Keratinocyte (primary cell): ENCODE results near the gene ZFX. TPM values are rescaled to one million over a fixed set of nuclear protein-coding genes. Genes with fewer than 3 reads are reported as not detected.

Experiments
- DNase-seq: peaks from one replicate; pipeline ENCODE4 v3.0.0-alpha.2; 2011; ENCODE audit warnings: low read depth, missing footprints, low spot score
- FAIRE-seq: peaks from 2 replicates; lab custom pipeline; 2011; peaks lifted over from hg19 to GRCh38; lab: Jason Lieb, UNC
- H2AFZ ChIP-seq: 2 replicates; pipeline ENCODE4 v1.6.0; 2012; ENCODE audit warnings: low read length, control low read depth, inconsistent platforms; ENCODE audit not compliant: control insufficient read depth
- H3K27ac ChIP-seq: 2 replicates; pipeline ENCODE4 v1.5.1; 2011; ENCODE audit warnings: low read length; ENCODE audit not compliant: control insufficient read depth, insufficient read depth
- H3K27me3 ChIP-seq: 3 replicates; pipeline ENCODE4 v1.6.0; 2011; ENCODE audit warnings: low read length; ENCODE audit not compliant: control insufficient read depth, insufficient read depth; ENCODE audit errors: extremely low read depth
- H3K36me3 ChIP-seq, 2 experiments: 2 replicates in 1 of 2; 3 replicates in 1 of 2; pipeline ENCODE4 v1.5.1; 2011; ENCODE audit warnings: low read length in 2 of 2, mild to moderate bottlenecking in 1 of 2; ENCODE audit not compliant: control insufficient read depth in 2 of 2, insufficient read depth in 2 of 2; ENCODE audit errors: extremely low read depth in 1 of 2
- H3K4me1 ChIP-seq: 3 replicates; pipeline ENCODE4 v1.5.1; 2011; ENCODE audit warnings: low read length; ENCODE audit not compliant: control insufficient read depth, insufficient read depth; ENCODE audit errors: extremely low read depth
- H3K4me2 ChIP-seq: 3 replicates; pipeline ENCODE4 v1.6.0; 2011; ENCODE audit warnings: low read depth, low read length; ENCODE audit not compliant: control insufficient read depth, insufficient read depth; ENCODE audit errors: extremely low read depth
- H3K4me3 ChIP-seq, 3 experiments: fragments of 200-600 bp in 1 of 3; sonication (generic) in 1 of 3; 2 replicates in 2 of 3; 3 replicates in 1 of 3; pipeline ENCODE4 v1.5.1; 2011 to 2016; ENCODE audit warnings: low read length in 3 of 3, mild to moderate bottlenecking in 3 of 3, control low read depth in 2 of 3, inconsistent platforms in 1 of 3, low read depth in 1 of 3, mixed read lengths in 1 of 3, mixed run types in 1 of 3, moderate library complexity in 1 of 3; ENCODE audit not compliant: control insufficient read depth in 2 of 3, insufficient read depth in 2 of 3; ENCODE audit errors: extremely low read depth in 1 of 3
- H3K79me2 ChIP-seq: 2 replicates; pipeline ENCODE4 v1.6.0; 2012; ENCODE audit warnings: low read length; ENCODE audit not compliant: control insufficient read depth, insufficient read depth
- H3K9ac ChIP-seq: 3 replicates; pipeline ENCODE4 v1.6.0; 2011; ENCODE audit warnings: low read length; ENCODE audit not compliant: control insufficient read depth, insufficient read depth; ENCODE audit errors: extremely low read depth
- H3K9me1 ChIP-seq: 3 replicates; pipeline ENCODE4 v1.6.0; 2011; ENCODE audit warnings: low read length; ENCODE audit not compliant: control insufficient read depth, insufficient read depth; ENCODE audit errors: extremely low read depth
- H3K9me3 ChIP-seq: 2 replicates; pipeline ENCODE4 v1.5.1; 2012; ENCODE audit warnings: low read depth, low read length; ENCODE audit not compliant: control insufficient read depth
- H4K20me1 ChIP-seq: 3 replicates; pipeline ENCODE4 v1.6.0; 2011; ENCODE audit warnings: low read length; ENCODE audit not compliant: control insufficient read depth, insufficient read depth; ENCODE audit errors: extremely low read depth
- EZH2 ChIP-seq: IDR thresholded peaks from one replicate; pipeline ENCODE4 v1.6.1; 2012; ENCODE audit warnings: inconsistent platforms, mild to moderate bottlenecking, low read length, moderate library complexity
- dilution Hi-C: fragments of 300-500 bp; cut with MboI; formaldehyde crosslinking; loops from one replicate; pipeline ENCODE4 v1.7.0; 2020; ENCODE audit warnings: low sequenced_read_pairs; ENCODE audit not compliant: extremely low pct_ligation_motif_present
- polyA plus RNA-seq, 5 experiments: library from polyadenylated mRNA; depleted of rRNA in 3 of 5; stranded (reverse) in 3 of 5; stranded (forward) in 1 of 5; unstranded in 1 of 5; fragments of >200 nt; gene quantifications; 1 replicate in 1 of 5; 2 replicates in 3 of 5; 3 replicates in 1 of 5; pipeline versions ENCODE4 v1.2.1 to v1.2.3, GENCODE V29; 2011 to 2012; ENCODE audit warnings: missing spikeins in 2 of 5, low read depth in 1 of 5, low replicate concordance in 1 of 5
- TF ChIP-seq, protein P1 (sequence below), 3 experiments: IDR thresholded peaks in 1 of 3; conservative IDR thresholded peaks in 1 of 3; optimal IDR thresholded peaks in 1 of 3; 2 replicates in 2 of 3; 3 replicates in 1 of 3; pipeline versions ENCODE3 to v1.5.1; 2011; ENCODE audit warnings: low read length in 3 of 3, mild to moderate bottlenecking in 3 of 3, moderate library complexity in 2 of 3, control low read depth in 1 of 3, inconsistent platforms in 1 of 3; ENCODE audit not compliant: insufficient read depth in 2 of 3; ENCODE audit errors: extremely low read depth in 1 of 3

Gene ZFX
- polyA plus RNA-seq, 1 donor (not counting 4 experiments of a cell fraction or from before 2014, with no cell fraction given): 24.3 TPM

DNA sequence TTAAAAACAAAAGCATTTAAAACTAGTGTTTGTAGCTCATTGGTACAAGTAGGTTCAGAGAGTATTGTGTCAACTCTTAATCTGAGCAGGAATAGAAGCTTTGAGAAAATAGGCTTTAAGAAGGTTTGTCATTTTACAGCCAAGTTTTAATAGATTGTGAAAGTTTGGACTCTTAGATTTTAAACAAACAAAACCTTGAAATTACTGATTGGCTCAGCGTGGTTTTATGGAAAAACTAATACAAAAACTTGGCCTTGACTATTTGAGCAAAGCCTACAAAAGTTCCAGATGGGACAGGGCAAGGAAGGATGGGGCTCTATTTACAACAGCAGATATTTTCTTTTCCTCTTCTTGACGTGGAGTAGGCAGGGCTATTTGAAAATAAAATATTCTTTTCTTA lies 16.5 kb downstream of the ZFX start:
- Histone ChIP-seq H3K9me1 (peaks cover 3% of the 10 kb centered on the region), H3K27me3 (no peaks in the 10 kb centered on the region), H3K4me1 (peaks cover 30% of the 10 kb centered on the region), H3K4me3 (no peak overlapping the region), H3K4me2 (no peak overlapping the region), H4K20me1 (peaks cover 15% of the 10 kb centered on the region), H2AFZ (no peak overlapping the region), H3K9me3 (no peaks in the 10 kb centered on the region), H3K27ac (no peak overlapping the region), H3K36me3 (peaks cover 0 to 2% of the 10 kb centered on the region in 2 experiments), H3K79me2 (peaks cover 98% of the 10 kb centered on the region), H3K9ac (no peak overlapping the region)
- dilution Hi-C loops: no loop called here
- no peak for TF ChIP-seq EZH2
- TF ChIP-seq, protein P1, sequence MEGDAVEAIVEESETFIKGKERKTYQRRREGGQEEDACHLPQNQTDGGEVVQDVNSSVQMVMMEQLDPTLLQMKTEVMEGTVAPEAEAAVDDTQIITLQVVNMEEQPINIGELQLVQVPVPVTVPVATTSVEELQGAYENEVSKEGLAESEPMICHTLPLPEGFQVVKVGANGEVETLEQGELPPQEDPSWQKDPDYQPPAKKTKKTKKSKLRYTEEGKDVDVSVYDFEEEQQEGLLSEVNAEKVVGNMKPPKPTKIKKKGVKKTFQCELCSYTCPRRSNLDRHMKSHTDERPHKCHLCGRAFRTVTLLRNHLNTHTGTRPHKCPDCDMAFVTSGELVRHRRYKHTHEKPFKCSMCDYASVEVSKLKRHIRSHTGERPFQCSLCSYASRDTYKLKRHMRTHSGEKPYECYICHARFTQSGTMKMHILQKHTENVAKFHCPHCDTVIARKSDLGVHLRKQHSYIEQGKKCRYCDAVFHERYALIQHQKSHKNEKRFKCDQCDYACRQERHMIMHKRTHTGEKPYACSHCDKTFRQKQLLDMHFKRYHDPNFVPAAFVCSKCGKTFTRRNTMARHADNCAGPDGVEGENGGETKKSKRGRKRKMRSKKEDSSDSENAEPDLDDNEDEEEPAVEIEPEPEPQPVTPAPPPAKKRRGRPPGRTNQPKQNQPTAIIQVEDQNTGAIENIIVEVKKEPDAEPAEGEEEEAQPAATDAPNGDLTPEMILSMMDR (optimal IDR thresholded peaks at IDR 0.05 in 1 of 3, IDR thresholded peaks at IDR 0.05 in 1 of 3, conservative IDR thresholded peaks at IDR 0.05 in 1 of 3; ENCODE audit: extremely low read depth in 1 of 3, insufficient read depth in 2 of 3, low read length in 3 of 3): no peak
- FAIRE-seq (no peak), DNase-seq (no peak)

- peaks cover 98% of the 10 kb centered on the region for H3K79me2 ChIP-seq
- no peaks in the 10 kb centered on the region for H3K27me3 ChIP-seq
- H3K27ac ChIP-seq: no peak overlapping the region
- DNase-seq (no peak), FAIRE-seq (no peak)
- H3K4me3 ChIP-seq: no peak overlapping the region
- no peak overlapping the region for H3K4me2 ChIP-seq
- H3K9ac ChIP-seq: no peak overlapping the region
- TF ChIP-seq, protein P1 (optimal IDR thresholded peaks at IDR 0.05 in 1 of 3, IDR thresholded peaks at IDR 0.05 in 1 of 3, conservative IDR thresholded peaks at IDR 0.05 in 1 of 3; ENCODE audit: extremely low read depth in 1 of 3, insufficient read depth in 2 of 3, low read length in 3 of 3): no peak
- TF ChIP-seq EZH2: no peak
- H3K36me3 ChIP-seq: peaks cover 2% of the 10 kb centered on the region in 2 experiments
- dilution Hi-C loops: no loop called here
- peaks cover 19% of the 10 kb centered on the region for H4K20me1 ChIP-seq
- H3K9me1 ChIP-seq: peaks cover 3% of the 10 kb centered on the region
- H2AFZ ChIP-seq: no peak overlapping the region
- H3K4me1 ChIP-seq: peaks cover 17% of the 10 kb centered on the region
- no peaks in the 10 kb centered on the region for H3K9me3 ChIP-seq
Observed at GRCh38 chrX:24167719-24168472, 18.4 kb downstream of the ZFX start.
